NCI-H2171 (cell line): Measurements from ENCODE around the gene CCDC18.

Source experiments
- DNase-seq: peaks from one replicate; lab custom pipeline; 2025; lab: John Stamatoyannopoulos, UW

The CCDC18 gene

DNA sequence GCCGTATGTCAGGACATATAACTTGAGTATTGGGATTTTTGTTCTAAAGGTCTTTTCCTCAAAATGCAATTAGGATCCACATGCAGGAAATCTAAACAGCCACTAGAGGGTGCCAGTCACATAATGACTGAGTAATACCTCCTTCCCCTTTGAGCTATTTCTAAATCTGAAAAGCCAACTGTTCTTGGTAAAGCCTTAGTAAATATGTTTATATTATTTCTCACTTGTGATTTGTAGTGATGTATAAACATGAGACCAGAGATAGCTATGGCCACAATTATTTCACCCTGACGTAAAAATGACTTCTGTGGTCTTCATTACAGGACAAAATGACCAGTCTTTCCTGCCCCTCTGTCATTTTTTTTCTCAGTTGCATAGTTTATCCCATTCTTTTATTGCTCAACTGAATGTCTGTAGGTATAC, 124.2 kb downstream of the CCDC18 start:
- no peak for DNase-seq

DNA sequence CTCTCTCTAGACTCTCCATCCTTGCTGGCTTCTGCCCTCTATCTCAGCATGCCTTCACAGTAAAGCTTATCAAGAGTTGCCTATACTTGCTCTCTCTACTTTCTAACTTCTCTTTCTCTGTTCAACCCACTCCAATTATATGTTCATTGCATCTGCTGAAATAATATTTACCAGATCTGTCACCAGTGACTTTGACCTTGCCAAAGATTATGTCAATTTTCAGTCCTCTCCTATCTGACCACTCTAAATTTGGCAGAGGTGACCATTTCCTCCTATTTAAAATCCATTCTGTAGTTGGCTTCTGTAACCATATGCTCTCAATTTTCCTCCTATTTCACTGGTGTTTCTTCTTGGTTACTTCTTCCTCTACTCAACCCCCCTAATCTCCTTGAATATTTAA, 126.4 kb downstream of the CCDC18 start:
- DNase-seq = no peak

DNA sequence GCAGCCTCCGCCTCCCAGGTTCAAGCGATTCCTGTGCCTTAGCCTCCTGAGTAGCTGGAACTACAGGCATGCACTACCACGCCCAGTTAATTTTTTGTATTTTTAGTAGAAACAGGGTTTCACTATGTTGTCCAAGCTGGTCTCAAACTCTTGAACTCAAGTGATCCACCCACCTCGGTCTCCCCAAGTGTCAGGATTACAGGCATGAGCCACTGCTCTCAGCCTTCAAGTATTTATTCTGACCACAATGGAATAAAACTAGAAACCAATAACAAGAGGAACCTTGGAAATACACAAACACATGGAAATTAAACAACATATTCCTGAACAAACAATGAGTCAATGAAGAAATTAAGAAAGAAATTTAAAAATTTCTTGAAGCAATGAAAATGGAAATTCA, 132.5 kb downstream of the CCDC18 start:
- DNase-seq = no peak

DNA sequence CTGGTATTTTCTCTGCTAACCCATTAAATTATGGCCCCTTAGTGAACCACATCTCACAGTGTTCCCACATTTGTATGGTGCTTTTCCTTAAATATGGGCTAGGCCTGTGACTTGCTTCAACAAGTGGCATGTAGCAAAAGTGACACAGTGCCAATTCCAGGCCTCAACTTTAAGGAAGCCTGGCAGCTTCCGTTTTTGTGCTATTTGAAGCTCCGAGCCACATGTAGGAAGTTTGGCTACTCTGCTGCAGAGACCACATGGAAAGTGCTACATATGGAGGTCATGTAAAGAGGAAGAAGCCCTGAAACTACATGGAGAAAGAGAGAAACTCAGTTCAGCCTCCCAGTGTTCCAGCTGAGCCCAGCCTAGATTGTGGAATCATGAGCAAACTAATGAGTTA, 136.7 kb downstream of the CCDC18 start:
- DNase-seq = no peak

DNA sequence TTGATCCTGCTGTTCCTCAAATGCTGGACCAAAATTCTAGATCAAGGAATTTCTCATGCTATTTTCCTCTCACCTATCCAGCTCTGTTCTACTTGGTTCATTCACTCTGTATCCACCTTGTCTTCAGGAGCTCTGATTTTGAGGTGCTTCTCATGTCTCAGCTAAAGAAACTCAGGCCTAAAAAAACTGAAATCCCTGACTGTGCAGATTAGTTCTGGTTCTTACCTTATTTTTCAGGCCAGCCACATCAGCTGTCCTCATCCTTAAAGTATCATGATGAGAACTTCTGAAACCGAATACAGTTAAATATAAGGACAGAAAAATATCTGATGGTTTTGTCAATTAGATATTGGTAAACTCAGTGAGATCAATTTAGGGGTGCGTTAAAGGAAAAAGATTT, 137.4 kb downstream of the CCDC18 start:
- no peak for DNase-seq

DNA sequence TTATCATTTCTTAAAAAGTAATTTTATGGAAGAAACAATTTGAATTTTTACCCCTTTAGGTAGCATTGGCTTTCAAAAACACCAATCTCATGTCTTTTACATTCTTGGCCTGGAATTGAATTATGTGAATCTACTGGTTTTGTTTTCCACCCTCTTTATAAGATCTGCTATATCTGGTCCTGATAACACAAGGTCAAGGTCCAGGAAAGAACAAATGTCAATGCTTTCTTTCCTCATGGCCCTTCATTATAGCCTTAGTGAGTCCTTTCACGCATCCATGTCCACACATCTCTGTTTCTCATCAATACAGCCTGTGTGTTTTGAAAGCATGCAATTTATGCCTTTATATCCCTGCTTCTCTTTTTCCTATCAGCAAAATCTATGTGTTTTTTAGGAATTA, 141.2 kb downstream of the CCDC18 start:
- DNase-seq = no peak

DNA sequence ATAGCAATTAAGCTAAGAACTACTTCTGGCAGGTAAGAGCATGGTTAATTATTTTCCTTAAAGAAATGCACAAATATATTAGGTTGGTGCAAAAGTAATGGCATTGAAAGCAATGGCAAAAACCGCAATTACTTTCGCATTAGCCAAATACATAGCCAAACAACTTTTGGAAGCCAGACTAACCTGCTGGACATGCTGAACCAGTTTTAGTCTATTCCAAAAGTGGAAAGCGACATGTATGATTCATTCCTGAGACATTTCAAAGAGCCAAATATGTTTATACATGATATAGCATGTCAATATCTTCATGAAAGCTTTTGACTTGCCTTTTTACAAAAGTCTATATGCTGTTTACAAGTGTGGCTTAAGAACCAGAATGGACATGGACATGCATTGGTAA, 141.8 kb downstream of the CCDC18 start:
- no peak for DNase-seq

DNA sequence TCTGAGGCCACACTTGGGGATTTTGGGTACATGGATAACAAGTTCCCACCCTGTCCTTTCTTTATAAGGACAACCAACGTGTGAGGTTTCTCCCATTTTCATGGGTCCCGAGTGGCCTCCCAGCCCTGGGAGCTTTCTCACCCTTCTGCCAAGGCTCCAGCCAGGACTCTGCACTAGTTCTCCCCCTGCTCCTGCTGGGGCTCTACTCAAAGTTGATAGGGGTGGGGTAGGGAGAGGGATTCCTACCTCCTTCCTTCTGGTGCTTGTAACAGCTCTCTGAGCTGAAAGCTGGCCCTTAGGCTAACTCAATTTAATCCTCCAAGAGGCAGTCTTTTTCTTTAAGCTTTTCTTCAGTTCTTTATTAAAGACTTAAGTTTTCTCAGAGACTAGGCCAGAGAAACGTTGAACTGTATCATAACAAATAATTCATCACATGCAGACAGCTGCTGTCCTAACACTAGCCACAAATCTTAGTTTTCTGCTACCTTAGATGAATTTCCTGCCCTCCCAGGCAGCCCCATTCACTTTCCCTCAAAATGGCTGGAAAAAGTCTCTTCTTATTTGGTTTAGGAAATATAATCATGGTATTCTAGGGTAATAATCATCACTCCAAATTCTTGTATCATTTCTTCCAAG, 142.8 kb downstream of the CCDC18 start:
- DNase-seq = no peak

DNA sequence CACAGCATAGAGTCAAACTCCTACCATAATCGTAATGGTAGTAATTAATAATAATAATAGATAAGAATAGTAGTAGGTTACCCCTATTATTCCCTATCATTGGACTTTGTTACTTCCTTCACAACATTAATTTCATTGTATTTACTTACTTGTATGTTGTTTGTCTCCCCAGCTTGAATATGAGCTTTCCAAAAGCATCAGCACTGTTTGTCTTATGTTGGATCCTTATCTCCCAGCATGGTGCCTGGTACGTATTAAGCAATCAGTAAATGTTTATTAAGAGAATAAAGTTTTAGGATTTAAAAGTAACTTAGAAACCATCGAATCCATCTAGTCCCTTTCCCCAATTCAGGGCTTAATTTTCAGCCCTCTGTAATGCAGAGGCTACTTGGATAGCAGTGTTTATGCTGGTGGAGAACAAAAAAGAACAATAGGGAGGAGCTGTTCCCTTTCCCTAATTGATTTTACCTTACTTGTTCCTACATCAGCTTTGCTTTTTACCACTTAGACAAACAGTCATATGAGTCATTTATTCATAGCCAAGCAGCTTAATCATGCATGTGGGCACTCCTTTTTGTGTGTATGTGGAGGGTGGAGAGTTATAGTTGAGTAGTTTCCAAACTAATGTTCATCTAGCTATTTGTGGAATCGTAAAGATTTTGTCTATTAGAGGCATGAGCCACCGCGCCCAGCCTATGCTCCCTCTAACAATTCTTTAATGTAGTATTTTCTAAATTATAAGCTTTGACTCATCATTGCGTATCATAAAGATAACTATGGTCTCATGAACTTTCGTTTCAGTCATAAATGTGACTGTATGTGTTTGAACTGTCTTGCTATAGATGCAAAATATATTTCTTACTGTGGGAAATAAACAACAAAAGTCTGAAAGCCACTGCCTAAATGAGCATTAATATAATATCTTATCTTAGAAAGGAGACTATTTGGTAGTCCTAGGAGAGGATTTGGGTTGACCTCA, 144.3 kb downstream of the CCDC18 start:
- no peak for DNase-seq
